Measurements from ENCODE around the gene PHLDA3.
"Not testable (repeated sequence)": the region's sequence is repeated elsewhere in the genome, so short reads cannot be mapped to it uniquely, and the experiment has no call there.

Gene PHLDA3

GRCh38 chr1:201485184-201485774, 16.3 kb upstream of the PHLDA3 start:
- DNase-seq: no peak

GRCh38 chr1:201483373-201483949, 14.5 kb upstream of the PHLDA3 start:
- no peak for DNase-seq

DNA sequence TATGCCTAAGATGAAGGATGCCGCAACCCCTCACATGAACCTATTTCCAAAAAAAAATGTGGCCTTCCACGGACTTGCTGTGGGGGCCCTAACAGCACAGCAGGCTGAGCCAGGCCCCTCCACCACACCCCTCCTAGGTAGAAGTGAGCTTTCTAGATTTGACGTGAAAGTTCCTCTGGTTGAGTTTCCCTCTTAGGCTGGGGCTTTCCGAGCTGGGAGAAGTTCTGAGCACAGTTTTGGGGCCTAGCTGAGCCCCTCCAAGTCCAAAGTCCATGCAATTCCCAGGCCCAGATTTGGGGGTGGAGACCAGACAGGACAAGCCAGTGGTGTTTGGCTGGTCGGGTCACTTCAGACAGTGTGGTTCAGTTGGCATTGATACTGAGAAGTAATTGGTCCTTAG, 13.8 kb upstream of the PHLDA3 start:
- no peak for DNase-seq

DNA sequence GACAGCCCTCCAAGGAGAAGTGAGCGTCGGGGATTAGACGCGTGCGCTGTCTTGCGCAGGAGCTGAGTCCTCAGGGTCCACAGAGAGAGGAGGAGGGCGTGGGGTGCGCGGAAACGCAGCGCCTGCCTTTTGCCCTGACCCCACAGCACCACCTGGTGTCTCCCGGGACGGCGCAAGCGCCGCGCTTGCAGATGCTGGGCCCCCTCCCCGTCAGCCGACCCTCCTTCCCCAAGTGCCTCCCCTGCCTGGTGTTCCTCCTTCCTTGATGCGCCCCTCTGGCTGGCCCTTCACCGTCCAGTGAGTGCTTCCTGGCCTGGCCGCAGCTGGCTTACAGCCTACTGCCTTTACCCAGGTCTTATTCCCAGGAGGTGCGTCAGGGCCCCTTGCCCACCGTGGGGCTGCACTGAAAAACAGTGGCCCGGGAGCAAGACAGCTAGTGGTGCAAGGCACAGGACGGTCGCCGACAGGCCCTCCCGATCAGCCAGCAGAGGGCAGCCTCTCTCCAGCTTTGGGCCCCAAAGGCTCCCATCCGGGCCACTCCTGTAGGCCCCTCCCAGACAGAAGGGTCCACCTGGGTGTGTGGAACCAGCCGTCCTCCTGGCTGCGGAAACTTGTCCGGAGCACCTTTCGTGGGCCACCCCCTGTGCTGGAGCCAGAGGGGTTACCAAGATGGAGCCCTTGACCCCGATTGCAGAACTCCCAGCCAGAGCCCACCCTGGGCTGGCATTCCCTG, 12.9 kb upstream of the PHLDA3 start:
- peak; percentile 46 for DNase-seq

GRCh38 chr1:201481004-201481380, 12.0 kb upstream of the PHLDA3 start:
- no peak for DNase-seq

DNA sequence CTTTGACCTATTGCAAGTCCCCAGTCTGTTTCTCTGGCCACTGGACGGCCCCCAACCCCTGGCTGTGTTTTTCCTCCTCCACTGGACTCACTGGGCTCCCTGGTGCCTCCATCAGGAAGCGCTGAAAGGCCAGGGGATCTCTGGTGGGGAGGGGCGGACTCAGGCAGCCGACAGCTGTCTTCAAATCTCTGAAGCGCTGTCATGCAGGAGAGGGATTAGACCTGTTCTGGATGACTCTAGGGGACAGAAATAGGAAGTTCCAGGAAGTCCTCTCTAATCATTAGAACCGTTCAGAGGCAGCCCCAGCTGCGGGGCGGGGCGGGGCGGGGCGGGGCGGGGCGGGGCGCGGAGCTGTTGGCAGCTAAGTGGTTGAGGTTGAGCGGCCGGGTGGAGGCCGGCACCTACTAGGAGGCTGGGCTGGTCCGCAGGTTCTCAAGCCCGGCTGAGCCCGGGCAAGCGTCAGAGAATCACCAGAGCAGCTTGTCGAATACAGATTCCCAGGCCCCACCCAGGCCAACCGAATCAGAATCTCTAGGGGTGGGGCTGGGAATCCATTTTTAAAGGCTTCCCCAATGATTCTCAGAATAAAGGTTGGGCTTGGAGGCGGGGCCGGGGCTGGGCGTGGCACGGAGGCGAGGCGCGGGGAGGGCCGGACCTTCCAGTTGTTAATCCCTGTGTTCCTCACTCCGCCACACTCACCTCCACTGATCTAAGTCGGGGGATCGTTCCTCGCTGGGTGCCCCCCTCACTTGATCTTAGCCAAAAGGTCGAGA, 11.4 kb upstream of the PHLDA3 start:
- DNase-seq: no peak

GRCh38 chr1:201479201-201479730, 10.3 kb upstream of the PHLDA3 start:
- DNase-seq: no peak

DNA sequence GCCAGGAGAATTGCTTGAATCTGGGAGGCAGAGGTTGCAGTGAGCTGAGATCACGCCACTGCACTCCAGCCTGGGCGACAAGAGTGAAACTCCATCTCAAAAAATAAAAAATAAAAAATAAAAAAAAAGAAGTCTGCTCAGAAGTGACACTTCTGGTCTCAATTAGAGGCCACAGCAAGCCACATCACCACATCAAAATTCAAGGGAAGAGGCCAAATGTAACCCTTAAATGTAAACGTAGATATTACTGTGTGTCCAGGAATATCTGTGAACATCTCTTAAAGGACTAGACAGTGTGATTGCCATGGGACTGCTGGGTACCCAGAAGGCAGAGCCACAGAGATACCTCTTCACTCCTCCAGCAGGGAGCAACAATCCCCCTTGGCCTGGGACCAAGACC, 9.7 kb upstream of the PHLDA3 start:
- not testable (repeated sequence) for DNase-seq

DNA sequence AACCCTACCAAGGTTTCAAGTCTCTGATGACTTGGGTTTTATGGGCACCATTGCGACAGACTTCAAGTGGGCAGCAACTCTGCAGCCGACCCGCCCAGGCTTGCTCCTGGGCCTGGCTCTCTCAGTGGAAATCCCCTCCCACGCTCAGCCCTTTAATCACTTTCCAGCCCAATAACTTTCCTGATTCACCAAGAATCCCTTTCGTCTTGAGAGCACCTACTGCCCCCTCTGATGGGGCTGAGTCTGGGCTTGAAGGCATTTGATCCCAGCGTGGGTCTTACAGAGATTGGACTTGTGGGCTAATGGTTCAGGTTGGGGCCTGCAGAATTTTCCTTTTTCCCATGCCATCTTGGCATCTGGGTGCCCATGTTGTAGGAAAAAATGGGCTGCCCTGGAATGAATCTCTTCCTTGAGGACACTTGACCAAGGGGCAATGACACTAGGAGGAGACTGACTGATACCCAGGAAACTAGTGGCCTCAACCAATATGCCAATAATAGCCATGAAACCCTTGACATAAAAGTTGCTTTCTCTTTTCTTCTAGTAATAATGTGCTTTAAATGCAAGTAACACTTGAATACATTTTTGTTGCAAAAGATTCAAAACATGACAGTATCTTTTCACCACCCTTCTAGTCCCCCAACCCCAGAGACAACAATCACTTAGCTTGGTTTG, 7.8 kb upstream of the PHLDA3 start:
- DNase-seq: no peak

DNA sequence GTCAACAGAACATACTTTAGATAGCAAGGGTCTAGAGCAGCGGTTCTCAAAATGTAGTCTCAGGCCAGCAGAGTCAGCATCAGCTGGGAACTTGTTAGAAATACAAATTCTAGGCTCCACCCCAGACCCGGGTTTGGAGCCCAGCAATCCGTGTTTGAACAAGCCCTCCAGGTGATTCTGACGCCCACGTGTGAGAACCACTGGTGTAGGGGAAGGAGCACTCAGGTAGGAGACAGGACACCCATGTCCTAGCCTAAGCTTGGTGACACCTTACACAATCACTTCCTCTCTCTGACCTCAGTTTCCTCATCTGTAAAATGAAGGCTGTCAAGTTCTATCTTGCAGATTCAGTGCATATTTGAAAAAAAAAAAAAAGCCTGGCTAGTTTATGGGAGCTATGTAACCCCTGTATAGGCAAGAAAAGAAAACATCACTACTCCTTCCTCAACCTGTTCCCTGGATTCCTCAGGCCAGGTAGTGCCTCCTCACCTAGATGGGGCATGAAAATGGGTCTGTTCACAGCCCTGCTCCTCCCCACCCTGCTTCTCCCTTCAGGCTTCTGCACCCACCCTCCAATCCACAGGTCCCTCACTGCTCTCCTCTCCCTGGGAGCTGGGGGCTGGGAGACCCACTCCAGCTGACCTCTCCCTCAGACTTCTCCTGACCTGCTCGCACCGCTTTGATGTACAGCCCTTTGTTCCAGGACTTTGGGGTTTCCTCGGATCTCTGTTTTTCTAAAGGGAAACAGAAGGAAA, 7.1 kb upstream of the PHLDA3 start:
- no peak for DNase-seq

GRCh38 chr1:201475130-201475529, 6.1 kb upstream of the PHLDA3 start:
- no peak for DNase-seq

GRCh38 chr1:201473296-201473695, 4.3 kb upstream of the PHLDA3 start:
- no peak for DNase-seq

GRCh38 chr1:201472321-201472720, 3.3 kb upstream of the PHLDA3 start:
- DNase-seq: not testable (repeated sequence)

GRCh38 chr1:201471772-201472171, 2.8 kb upstream of the PHLDA3 start:
- DNase-seq: no peak

GRCh38 chr1:201470581-201470980, 1.6 kb upstream of the PHLDA3 start:
- DNase-seq: no peak

- DNase-seq: no peak
Observed at GRCh38 chr1:201469645-201470074, 672 bp upstream of the PHLDA3 start.

- no peak for DNase-seq
Observed at GRCh38 chr1:201468501-201468843, 516 bp downstream of the PHLDA3 start.

DNA sequence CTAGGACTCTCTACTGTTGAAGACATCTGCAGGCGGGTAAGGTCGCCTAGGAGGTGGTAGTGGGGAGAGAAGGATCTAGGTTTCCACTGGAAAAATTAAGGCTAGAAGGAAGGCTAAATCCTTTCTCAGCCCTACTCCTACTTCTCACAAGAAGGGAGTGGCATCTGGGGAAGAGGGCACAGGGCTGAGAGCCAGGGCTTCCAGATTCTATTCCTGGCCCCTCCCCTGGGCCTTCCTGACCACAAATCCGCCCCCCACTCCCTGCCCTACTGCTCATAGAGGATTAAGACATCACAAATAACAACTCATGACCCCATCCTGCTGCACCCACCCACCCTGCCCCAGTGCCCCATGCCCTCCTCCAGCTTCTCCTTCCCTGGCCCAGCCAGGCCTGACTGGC, 2.5 kb downstream of the PHLDA3 start:
- no peak for DNase-seq

GRCh38 chr1:201465698-201466290, 3.2 kb downstream of the PHLDA3 start:
- DNase-seq: no peak

DNA sequence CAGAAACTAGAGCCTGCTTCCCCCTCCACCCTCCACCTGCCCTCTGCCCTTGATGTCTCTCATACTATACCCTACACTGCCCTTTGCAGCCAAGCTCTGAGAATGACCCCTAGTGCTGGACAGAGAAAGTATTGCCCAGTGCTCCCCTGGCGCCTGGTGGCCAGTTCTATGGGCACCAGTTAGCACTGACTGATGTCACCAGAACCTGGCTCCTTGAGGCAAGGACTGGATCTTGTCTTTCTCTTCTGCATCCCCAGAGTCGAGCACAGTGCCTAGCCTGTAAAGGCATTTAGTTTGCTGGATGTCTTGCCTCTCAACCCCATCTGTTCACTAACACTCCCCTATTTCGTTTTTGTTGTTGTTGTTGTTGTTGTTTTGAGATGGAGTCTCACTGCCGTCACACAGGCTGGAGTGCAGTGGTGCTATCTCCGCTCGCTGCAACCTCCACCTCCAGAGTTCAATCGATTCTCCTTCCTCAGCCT, 5.9 kb downstream of the PHLDA3 start:
- no peak for DNase-seq

DNA sequence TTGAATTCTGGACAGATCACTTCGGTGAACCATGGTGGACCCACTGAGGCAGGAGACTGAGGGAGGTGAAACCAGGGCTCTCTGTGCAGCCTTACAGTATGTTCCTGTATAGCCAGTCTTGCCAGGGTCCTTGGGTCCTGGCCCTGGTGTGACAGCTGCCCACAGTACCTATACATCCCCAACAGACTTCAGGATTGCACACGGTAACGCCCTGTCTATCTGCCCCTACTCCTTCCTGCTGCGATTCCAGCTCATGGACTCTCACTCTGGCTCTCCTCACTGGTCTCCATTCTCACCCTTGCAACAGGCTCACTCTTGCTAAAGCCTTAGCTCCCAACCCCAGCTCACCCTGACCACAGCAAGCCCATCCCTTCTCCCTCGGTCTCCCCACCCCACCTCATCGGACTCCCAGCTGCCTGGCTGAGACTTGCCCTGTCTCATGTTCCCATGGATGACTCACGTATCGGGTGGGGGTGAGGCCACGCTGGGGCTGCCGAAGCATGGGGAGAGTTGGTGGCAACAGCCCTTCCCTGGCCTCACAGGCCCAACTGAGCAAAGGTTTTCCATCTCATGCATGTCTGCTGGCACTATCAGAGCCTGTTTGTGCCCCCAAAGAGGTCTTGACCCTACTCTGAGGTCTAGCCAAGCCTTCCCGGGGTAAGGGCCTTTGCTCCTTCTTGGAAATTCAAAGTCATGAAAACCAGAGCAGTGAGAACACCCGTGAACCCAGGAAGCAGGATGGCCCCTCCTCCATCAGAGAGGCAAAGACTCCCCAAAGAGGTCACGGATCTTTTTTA, 7.1 kb downstream of the PHLDA3 start:
- DNase-seq: no peak

Data from NCI-H446 treated with DMSO at 0.1 percent for 48 hours (cell line).